Jurkat, Clone E6-1 (cell line): ENCODE data around the gene PRKCD.

Experiments
- DNase-seq: peaks from one replicate; pipeline ENCODE4 v3.0.0-alpha.2; 2011; ENCODE audit warnings: low read depth, low spot score
- H3K4me3 ChIP-seq: 2 replicates; pipeline ENCODE4 v1.5.1; 2011; ENCODE audit warnings: mild to moderate bottlenecking, low read length, control low read depth, moderate library complexity

Gene PRKCD

GRCh38 chr3:53238051-53238850, 77.2 kb downstream of the PRKCD start:
- no peak overlapping the region for H3K4me3 ChIP-seq
- no peak for DNase-seq

DNA sequence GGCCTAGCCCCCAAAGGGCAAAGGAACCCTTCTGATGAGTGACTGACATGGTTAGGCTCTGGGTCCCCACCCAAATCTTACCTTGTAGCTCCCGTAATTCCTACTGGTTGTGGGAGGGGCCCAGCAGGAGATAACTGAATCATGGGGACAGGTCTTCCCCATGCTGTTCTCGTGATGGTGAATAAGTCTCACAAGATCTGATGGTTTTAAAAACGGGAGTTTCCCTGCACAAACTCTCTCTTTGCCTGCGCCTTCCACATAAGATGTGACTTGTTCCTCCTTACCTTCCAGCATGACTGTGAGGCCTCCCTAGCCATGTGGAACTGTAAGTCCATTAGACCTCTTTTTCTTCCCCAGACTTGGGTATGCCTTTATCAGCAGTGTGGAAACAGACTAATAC, 77.9 kb downstream of the PRKCD start:
- H3K4me3 ChIP-seq = no peak overlapping the region
- DNase-seq = no peak

DNA sequence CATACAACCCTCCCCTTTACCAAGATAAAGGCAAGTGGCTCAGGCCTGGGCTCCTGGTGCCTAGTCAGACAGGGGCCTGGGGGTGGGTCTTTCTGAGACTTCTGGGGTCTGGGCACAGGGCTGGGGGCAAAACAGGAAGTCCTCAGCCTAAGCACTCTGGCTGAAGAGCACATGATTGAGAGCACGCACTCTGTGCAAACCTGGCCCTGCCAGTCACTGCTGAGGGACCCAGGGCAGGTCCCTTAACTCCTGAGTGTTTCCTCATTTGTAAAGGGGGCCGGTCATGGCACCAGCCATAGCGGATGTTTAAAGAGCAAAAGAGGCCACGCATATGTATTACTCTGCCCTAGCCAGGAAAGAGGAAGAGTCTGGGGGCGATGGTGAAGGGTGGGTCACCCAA, 78.8 kb downstream of the PRKCD start:
- no peak for DNase-seq
- H3K4me3 ChIP-seq = no peak overlapping the region

- no peak overlapping the region for H3K4me3 ChIP-seq
- no peak for DNase-seq
Measured at GRCh38 chr3:53240989-53241972, 80.3 kb downstream of the PRKCD start.

GRCh38 chr3:53242155-53242554, 81.1 kb downstream of the PRKCD start:
- DNase-seq = no peak

More at GRCh38 chr3:53242155-53242554, 81.1 kb downstream of the PRKCD start:
- H3K4me3 ChIP-seq = no peak overlapping the region
